Gastroesophageal sphincter (tissue), 3 donors: ENCODE measurements around the gene TRPC4.

Source experiments
- CTCF ChIP-seq, 4 experiments: fragments of 200-600 bp in 2 of 4; fragments of 450-650 bp in 2 of 4; sonication (generic) in 1 of 4; IDR thresholded peaks; one replicate each; pipeline ENCODE4 v1.5.1; 2017 to 2019; ENCODE audit warnings: antibody characterized with exemption in 4 of 4, mild to moderate bottlenecking in 2 of 4, moderate library complexity in 2 of 4
- EP300 ChIP-seq: sonication (generic); formaldehyde crosslinking; IDR thresholded peaks from one replicate; pipeline ENCODE4 v1.6.1; 2017; ENCODE audit warnings: antibody characterized with exemption, mild to moderate bottlenecking
- POLR2A ChIP-seq, 2 donors: fragments of 450-650 bp; IDR thresholded peaks; one replicate each; pipeline ENCODE4 v1.6.1; 2017; ENCODE audit warnings: antibody characterized with exemption in 2 of 2, mild to moderate bottlenecking in 2 of 2, moderate library complexity in 1 of 2
- POLR2AphosphoS5 ChIP-seq: sonication (generic); formaldehyde crosslinking; IDR thresholded peaks from one replicate; pipeline ENCODE4 v1.6.1; 2017; ENCODE audit warnings: antibody characterized with exemption

- TF ChIP-seq POLR2AphosphoS5 (no peak), CTCF (IDR thresholded peaks at IDR 0.05) (no peak), POLR2A (IDR thresholded peaks at IDR 0.05) (no peak), EP300 (no peak)
Measured at GRCh38 chr13:37715606-37716015, 154.0 kb downstream of the TRPC4 start.
